Measurements from ENCODE around the gene LRP1B.

- TF ChIP-seq CTCF (IDR thresholded peaks at IDR 0.05) (no peak), POLR2A (IDR thresholded peaks at IDR 0.05) (no peak)
Measured at GRCh38 chr2:141259683-141260082, 871.1 kb downstream of the LRP1B start.
